NCI-H128 (cell line): Measurements from ENCODE around the gene WDTC1.
A peak's percentile ranks its signal among the peaks of the same experiment; 100 is the strongest.
"Not testable (repeated sequence)": the region's sequence is repeated elsewhere in the genome, so short reads cannot be mapped to it uniquely, and the experiment has no call there.

Experiments used
- DNase-seq: peaks from one replicate; lab custom pipeline; 2025; ENCODE audit not compliant: unreplicated experiment; lab: John Stamatoyannopoulos, UW

Gene WDTC1, protein sequence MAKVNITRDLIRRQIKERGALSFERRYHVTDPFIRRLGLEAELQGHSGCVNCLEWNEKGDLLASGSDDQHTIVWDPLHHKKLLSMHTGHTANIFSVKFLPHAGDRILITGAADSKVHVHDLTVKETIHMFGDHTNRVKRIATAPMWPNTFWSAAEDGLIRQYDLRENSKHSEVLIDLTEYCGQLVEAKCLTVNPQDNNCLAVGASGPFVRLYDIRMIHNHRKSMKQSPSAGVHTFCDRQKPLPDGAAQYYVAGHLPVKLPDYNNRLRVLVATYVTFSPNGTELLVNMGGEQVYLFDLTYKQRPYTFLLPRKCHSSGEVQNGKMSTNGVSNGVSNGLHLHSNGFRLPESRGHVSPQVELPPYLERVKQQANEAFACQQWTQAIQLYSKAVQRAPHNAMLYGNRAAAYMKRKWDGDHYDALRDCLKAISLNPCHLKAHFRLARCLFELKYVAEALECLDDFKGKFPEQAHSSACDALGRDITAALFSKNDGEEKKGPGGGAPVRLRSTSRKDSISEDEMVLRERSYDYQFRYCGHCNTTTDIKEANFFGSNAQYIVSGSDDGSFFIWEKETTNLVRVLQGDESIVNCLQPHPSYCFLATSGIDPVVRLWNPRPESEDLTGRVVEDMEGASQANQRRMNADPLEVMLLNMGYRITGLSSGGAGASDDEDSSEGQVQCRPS

GRCh38 chr1:27234049-27234882 lies at the start of gene WDTC1:
Gene WDTC1 (plus strand): TSS chr1:27234632. CDS start chr1:27261055, 26,423 bp downstream.
- peak; percentile 97 for DNase-seq

DNA sequence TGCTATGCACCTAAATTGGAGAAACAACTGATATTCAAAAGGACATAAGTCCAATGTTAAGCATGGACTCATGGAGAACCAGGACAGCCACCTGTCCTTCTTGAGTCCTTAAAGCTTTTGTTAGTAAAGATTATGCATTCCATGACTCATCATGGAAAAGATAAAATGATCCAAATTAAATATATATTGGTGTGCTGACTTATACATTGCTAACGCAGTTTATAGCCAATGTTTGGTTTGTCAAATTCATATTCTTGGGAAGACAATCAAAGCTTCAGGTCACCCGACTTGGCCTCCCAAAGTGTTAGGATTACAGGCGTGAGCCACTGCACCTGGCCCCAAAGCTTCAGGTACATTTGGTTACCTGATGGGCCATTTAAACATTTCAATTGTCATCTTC lies 49.8 kb upstream of the WDTC1 start:
- not testable (repeated sequence) for DNase-seq

DNA sequence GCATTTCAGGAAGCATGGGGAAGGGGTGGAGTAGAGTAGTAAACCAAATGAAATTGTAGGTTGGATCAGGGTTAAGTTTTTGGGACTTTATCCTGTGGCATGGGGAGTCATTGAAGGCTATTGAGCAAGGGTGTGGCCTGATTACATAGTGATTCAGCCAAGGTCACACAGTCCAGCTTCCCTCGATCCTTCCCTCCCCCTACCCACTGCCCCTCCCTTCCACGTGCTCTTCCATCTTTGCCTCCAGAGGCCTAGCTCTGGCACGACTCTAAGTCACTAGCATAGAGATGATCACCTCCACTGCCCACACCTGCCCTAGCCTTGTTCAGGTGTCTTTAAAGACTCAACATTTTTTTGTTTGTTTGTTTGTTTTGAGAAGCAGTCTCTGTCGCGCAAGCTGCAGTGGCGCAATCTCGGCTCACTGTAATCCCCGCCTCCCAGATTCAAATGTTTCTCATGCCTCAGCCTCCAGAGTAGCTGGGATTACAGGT lies 42.3 kb upstream of the WDTC1 start:
- DNase-seq, result no peak

- DNase-seq, result no peak
Measured at GRCh38 chr1:27193194-27193593, 41.2 kb upstream of the WDTC1 start.

DNA sequence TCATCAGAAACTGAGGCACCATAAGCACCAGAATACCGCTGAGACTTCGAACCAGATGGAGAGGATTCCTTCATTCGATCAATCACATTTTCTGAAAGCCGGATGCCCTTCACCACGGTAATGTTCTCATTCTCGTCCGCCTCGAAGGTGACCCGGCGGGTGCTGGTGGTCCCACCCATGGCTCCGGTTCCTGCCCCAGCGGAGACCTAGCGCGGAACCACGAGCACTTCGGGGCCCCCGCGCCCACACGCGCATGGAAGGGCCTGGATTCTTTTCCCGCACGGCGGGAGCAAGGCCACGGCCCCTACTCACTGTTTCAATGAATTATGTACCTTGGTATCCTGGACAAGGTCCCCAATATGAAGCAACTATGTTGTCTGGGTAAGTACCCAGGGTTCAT lies 33.1 kb upstream of the WDTC1 start:
- DNase-seq, result no peak

GRCh38 chr1:27203946-27204345 lies 30.5 kb upstream of the WDTC1 start:
- DNase-seq, result no peak

DNA sequence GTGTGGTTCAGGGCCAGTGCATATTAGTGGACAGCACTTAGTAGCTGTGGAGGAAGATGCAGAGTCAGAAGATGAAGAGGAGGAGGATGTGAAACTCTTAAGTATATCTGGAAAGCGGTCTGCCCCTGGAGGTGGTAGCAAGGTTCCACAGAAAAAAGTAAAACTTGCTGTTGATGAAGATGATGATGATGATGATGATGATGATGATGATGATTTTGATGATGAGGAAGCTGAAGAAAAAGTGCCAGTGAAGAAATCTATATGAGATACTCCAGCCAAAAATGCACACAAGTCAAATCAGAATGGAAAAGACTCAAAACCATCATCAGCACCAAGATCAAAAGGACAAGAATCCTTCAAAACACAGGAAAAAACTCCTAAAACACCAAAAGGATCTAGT lies 27.2 kb upstream of the WDTC1 start:
- not testable (repeated sequence) for DNase-seq

- DNase-seq, result not testable (repeated sequence)
Measured at GRCh38 chr1:27208143-27208850, 26.1 kb upstream of the WDTC1 start.

DNA sequence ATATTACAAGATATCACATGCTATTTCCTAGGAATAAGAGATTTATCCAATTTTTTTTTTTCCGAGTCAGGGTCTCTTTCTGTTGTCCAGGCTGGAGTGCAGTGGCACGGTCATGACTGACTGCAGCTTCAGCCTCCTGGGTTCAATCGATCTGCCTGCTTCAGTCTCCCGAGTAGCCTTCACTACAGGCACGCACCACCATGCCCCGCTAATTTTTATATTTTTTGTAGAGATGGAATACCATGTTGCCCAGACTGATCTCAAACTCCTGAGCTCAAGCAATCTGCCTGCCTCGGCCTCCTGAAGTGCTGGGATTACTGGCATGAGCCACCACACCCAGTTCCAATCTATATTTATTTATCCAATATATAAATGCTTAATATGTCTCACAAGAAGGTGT lies 18.0 kb upstream of the WDTC1 start:
- DNase-seq, result no peak

DNA sequence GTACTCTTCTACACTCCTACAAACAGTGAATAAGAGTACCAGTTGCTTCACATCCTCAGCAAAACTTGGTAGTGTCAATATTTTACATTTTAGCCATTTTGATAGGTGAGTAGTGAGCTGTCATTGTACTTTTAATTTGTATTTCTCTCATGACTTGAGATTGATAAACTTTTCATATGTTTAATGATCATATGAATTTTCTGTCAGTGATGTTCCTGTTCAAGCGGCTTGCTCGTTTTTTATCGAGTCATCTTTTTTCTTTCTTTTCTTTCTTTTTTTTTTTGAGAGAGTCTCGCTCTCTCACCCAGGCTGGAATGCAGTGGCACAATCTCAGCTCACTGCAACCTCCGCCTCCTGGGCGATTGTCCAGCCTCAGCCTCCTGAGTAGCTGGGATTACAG lies 17.0 kb upstream of the WDTC1 start:
- DNase-seq, result no peak

DNA sequence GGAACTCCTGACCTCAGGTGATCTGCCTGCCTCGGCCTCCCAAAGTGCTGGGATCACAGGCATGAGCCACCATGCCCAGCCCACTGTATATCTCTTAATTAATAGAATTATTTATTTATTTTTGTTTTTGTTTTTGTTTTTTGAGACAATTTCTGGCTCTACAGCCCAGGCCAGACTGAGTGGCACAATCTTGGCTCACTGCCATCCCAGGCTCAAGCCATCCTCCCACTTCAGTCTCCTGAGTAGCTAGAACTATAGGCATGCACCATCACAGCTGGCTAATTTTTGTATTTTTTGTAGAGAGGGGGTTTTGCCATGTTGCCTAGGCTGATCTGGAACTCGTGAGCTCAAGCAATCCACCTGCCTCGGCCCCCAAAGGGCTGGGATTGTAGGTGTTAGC lies 15.7 kb upstream of the WDTC1 start:
- no peak for DNase-seq

GRCh38 chr1:27220096-27220495 lies 14.3 kb upstream of the WDTC1 start:
- no peak for DNase-seq

DNA sequence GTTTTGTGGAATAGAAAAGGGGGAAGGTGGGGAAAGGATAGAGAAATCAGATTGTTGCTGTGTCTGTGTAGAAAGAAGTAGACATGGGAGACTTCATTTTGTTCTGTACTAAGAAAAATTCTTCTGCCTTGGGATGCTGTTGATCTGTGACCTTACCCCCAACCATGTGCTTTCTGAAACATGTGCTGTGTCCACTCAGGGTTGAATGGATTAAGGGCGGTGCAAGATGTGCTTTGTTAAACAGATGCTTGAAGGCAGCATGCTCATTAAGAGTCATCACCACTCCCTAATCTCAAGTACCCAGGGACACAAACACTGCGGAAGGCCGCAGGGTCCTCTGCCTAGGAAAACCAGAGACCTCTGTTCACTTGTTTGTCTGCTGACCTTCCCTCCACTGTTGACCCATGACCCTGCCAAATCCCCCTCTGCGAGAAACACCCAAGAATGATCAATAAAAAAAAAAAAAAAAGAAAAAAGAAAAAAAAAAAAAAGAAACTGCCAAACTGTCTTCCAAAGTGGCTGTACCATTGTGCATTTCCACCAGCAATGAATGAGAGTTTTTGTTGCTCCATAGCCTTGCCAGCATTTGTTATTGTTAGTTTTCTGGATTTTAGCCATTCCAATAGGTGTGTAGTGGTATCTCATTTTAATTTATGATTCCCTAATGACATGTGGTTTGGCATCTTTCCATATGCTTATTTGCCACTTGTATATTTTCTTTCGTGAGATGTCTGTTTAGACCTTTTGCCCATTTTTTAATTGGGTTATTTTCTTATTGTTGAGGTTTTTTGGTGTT lies 13.5 kb upstream of the WDTC1 start:
- not testable (repeated sequence) for DNase-seq

DNA sequence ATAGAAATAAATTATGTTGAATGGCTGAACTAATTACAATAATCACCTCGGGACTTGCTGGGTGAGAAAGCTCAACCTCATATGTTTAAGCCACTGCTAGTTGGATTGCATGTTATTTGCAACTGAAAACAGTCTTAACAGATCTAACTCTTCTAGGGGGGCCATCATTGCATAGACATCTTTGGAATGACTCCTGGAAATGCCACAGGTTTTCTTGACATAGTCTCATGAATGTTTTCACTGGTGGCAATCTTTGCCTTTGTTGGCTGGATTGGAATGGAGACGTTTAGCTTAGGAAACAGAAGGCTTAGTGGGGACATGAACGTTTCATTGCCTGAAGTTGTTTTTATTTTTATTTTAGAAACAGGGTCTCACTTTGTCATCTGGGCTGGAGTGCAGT lies 8.8 kb upstream of the WDTC1 start:
- no peak for DNase-seq

- DNase-seq, result no peak
Measured at GRCh38 chr1:27227765-27228164, 6.7 kb upstream of the WDTC1 start.

GRCh38 chr1:27233667-27234048 lies 774 bp upstream of the WDTC1 start:
- DNase-seq, result no peak

GRCh38 chr1:27235827-27236226 lies 1.4 kb downstream of the WDTC1 start:
- no peak for DNase-seq

GRCh38 chr1:27237112-27237511 lies 2.7 kb downstream of the WDTC1 start:
- DNase-seq, result no peak

GRCh38 chr1:27238032-27238431 lies 3.6 kb downstream of the WDTC1 start:
- DNase-seq, result no peak

- DNase-seq, result no peak
Measured at GRCh38 chr1:27241677-27242076, 7.2 kb downstream of the WDTC1 start.
